Measurements from ENCODE around the gene EXOC3L1.

EXOC3L1 gene

DNA sequence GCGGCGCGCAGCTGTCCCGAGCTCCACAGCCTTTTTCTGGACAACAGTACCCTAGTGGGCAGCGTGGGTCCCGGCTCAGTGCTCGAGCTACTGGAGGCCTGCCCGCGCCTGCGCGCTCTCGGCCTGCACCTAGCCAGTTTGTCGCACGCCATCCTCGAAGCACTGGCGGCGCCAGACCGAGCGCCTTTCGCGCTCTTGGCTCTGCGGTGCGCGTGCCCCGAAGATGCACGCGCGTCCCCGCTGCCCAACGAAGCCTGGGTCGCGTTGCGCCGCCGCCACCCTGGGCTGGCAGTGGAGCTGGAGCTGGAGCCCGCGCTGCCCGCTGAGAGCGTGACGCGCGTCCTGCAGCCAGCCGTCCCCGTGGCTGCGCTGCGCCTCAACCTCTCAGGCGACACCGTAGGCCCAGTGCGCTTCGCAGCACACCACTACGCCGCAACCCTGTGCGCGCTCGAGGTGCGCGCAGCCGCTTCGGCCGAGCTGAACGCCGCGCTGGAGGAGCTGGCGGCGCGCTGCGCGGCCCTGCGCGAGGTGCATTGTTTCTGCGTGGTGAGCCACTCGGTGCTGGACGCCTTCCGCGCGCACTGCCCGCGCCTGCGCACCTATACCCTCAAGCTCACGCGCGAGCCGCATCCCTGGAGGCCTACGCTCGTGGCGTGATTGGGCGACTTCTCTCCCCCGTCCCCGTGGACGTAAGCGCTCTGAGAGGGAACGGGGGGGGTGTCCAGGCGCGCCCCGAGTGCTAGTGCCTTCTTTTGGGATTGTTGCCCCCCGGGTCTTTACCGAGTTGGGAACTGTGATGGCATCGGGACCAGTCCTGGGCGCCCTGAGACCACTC, 26.6 kb downstream of the EXOC3L1 start:
- no peak for DNase-seq

DNA sequence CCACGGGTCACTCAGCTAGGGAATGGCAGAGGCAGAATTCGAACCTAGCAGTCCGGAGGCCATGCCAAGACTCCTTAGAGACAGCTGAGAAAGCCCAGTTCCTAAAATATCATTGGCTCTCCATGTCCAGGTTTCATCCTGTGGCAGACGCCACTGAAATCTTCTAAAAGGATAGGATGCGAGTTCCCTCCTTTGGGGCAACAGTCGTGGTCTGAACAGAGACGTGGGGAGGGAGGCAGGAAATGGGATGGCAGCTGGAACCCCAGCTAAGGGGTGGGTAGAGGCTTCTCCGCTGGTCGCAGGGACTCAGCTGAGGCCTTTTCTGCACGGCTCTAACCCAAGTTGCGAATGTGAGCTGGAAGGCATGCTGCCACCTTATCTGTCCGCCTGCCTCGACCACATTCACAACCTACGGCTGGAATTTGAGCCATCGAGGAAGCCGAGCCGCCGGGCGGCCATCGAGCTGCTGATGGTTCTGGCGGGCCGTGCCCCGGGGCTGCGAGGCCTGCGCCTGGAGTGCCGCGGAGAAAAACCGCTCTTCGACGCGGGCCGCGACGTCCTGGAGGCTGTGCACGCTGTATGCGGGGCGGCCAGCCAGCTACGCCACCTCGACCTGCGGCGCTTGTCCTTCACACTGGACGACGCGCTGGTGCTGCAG, 27.3 kb downstream of the EXOC3L1 start:
- DNase-seq, result no peak

DNA sequence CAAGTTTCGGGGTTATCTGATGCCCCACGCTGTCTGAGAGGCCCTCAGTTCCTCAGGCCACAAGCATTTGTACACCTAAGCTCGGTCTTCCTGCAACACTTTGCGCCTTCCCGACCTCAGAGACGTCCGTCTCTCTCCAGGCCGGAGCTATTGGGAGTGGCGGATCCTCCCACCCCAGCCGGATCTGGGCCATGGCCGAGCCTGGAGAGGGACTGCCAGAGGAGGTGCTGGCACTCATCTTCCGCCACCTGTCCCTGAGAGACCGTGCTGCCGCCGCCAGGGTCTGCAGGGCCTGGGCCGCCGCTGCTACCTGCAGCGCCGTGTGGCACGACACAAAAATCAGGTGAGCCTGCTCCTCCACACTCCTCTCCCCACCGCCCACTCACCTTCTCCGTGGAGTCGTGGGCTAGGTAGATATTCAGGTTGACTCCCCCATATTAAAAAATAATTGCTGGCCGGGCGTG, 28.3 kb downstream of the EXOC3L1 start:
- no peak for DNase-seq

DNA sequence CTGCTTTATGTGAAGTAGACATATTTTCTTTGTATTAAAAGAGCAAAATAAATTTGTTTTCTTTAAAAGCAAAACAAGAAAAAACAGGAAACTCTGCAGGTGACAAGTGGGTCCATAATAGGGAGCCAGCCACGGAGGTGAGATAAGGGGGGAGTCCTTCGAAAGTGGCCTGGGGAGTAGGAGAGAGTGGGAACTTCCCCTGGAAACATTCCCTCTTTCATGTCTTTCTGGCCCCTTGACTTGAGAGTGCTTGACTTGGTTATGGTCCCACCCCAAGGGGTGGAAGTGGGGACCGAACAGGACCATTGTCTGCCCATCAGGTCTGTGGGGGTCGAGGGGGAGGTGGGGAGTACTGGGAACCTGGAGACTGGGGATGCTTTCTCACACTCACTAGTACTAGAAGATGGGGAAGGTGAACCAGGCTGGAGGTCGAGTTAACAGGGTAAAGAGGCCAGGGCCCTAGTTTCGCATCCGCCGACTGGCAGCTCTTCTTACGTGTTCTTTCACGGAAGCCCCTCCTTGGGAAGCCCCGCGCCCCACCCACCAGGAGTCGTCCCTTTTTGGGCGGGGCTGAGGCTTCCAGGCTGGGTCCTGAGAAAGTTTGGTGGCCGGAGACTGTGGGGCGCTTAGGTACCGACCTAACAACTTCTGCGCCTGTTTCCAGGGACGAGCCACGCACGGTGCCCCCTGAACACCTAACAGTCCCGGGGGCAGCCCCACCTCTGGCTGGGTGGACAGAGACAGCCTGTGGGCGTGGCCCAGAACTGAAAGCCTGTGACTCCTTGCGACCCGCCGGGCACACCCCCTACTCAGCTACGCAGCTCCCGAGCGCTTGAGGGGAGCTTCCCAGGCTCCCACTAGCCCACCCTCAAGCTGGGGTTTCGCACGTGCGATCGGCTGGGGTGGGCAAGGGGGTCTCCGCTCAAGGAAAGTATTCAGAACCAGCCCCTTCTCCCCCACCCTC, 31.0 kb downstream of the EXOC3L1 start:
- DNase-seq, result peak; percentile 85 to 87

DNA sequence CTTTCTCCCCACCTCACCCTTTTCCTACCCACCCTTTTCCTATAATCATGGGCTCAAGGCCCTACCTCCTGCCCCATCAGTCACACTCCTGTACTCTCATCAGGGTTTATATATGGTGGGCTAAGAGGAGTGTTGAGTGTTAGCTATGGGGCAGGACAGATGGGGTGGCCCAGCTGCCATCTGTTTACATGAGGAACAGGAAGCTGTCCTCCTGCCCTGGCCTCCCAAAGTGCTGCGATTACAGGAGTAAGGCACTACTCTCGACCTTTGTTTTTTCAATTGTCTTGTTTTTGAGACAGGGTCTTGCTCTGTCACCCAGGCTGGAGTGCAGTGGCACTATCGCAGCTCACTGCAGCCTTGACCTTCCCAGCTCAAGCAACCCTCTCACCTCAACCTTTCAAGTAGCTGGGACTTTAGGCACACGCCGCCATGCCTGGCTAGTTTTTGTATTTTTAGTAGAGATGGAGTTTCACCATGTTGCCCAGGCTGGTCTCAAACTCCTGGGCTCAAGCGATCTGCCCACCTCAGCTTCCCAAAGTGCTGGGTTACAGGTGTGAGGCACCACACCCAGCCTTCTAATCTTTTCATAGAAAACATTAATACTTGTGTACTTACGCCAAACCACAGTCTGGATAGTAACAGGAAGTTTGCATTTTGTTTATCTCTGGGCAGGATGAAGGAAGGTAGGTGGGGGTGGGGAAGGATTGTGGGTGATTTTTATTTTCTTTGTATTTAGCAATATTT, 31.9 kb downstream of the EXOC3L1 start:
- no peak for DNase-seq

DNA sequence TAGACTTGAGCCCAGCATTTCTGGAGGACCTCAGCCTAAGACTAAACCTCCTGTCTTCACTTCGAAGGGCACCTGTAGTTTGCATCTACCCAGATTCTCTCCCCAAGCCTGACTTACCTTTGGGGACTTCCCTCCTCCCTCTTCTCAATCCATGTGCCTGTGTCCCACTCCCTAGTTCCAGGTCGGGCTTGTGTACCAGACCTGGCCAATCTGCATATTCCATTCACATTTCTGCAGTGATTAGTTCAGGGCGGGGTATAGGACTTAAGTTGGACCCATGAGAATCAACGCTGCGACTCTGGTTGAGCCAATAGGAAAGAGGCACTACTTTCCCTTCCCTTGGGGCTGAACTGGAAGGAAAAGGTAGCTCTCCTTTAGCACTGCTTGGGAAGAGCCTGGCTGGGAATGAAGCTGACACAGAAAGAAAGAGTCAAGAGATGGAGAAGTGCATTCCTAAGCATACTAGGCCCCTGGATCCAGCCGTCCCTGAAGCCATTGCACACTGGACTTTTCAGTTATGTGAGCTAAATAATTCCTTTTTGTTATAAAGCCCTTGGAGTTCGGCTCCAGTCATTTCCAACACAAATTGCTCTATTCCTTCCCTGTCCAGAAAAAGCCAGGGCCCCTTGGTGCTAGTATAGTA, 32.7 kb downstream of the EXOC3L1 start:
- no peak for DNase-seq

DNA sequence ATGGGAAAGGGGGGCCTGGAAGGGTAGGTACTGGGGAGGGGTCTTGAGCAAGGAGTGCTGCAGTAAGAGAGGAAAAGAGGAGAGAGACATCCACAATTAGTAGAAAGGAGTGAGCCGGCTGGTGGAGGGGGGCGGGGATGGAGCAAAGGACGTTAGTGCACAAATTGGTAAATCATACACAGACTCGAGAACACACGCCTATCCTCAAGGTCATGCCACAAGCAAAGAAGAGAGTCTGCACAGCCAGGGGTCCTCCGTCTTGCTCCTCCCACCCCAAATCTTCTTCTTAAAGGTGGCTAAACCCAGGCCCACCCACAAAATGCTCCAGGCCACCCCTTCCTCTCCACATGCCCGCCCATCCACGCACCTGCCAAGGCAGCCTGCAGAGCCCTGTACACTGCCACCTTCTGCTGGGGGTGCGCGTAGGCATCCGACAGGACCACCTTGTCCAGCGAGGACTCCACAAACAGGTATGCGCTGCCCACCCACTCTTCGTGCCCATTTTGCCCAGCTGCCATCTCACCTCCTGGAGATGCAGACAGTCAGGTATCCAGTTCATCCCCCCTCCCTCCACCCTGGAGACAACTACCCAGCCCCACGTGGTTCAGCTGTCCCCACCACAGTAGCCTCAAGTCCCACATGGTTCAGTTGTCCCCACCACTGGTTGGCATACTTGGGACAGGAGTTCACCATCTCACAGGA, 33.6 kb downstream of the EXOC3L1 start:
- DNase-seq, result no peak

DNA sequence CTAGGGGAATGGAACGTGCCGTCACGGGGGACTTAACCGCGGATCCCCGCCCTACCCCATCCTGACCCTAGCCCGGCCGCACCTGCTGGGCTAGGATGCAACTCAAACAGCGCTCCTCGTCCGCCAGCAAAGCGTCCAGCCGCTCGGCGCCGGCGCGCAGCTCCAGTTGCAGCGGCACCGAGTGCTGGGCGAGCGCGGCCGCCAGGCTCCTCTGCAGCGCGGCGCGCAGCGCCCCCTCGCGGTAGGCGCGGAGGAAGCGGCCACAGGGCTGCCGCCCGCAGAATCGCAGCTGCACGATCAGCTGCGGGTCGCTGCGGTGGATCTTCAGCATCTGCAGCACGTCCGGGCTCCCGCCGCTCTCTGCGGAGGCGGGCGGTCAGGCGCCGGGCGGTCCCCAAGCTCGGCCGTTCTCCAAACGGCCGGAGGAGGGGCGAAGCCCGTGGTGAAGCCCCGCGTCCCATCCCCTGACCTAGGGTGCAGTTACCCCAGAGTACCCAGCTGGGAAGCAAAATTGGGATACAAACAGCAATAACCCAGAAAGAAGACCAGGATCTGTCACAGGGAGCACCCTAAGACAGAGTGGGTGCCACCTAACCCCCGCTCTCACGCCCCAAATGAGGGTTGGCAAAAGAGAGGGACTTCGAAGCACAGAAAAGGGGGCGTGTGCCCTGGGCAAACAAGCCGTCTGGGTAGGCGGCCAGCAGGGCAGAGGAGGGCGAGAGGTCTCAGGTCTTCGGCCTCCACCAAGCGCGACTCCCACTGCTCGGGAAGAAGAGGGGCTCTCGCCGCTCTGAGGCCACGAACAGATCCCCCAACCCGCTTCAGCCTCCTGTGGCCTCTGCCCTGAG, 34.4 kb downstream of the EXOC3L1 start:
- peak; percentile 74 for DNase-seq

DNA sequence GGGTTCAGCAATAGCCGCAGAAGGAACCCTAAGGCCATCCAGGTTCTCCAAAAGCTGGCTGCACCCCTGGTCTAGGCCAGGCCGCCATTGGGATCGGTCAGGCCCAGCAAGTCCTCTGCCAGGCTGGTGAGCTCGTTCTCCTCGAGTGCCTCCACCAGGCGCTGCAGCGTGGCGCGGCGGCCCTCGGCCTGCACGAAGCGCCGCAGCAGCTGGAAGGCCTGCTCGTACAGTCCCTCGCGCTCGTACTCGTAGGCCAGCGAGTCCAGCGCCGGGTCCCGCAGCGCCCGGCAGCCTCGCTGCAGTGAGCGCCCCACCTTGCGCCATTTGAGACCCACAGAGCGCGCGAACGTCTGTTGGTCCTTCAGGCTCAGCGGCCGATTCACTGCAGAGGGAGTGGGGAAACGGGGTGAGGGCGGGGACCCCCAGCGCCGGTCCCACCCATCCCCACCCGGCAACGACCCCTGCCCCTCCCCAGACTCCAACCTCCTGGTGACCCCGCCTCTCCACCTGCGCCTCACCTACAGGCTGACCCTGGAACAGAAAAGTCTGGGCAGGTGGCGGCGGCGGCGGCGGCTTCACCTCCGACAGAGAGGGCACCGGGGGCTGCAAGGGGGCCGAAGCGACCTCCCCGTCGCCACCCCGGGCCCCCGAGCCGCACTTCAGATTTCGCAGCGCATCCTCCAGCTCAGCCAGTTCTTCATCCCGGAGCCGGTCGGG, 35.2 kb downstream of the EXOC3L1 start:
- no peak for DNase-seq

DNA sequence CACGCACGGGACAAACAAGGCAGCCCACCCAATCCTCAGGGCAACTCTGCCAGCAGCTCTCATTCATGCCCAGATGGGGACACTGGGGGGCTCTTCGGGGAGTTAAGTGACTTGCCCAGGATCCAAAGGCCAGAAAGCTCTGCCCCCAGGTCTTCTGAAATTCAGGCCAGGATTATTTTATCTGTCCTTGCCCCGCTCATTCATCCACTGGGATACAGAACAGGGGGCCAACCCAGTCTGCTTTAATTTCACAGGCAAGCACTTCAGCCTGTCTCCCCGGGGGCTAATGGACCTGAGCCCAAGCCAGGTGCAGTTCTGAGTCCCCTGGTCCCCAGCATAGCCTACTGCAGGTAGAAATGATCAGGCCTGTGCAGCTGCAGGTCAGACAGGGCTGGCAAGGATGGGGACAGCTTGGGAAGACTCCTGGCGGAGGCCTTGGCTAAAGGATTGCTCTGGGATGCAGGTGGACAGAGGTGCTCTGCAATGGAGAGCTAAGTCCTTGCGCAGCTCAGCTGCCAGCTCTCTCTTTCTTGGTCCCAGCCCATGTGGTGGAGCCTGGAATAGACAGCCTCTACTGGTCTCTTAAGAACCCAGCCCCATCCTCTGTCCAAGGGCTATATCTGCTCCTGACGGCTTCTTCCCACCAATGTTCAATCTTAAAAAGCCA, 38.4 kb downstream of the EXOC3L1 start:
- no peak for DNase-seq

DNA sequence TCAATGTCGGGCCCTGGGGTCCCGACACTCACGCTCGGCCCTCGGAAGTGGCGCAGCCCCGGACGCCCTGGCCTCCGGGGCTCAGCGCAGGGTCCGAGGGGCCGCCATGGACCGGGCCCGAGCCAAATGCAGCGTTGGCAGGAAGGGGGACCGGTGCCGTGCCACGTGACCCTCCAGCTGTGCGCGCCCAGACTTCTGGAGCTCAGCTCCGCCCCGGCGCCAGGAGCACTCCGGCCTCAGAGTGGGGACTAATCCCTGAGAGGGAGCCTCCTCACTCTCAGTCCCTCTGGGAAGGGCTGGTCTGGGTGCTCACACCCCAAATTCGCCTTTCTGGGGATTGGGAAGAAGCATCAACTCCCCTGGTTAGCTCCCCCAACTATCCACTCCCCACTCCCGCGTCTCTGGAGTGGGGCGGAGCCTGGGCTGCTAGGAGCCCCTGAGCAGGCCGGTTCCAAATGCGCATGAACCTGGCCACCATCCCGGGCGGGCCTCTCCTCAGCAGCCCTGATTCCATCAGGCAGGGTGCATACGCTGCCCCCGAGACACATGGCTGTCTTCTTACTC, 39.0 kb downstream of the EXOC3L1 start, which contains the start of gene B3GNT9:
Gene B3GNT9, minus strand, starts transcription at position 166 of the 564 bp plus-strand sequence. CDS start 513 bp downstream, outside the sequence.
- peak in 1 of 2 donors; percentile 43 for DNase-seq

DNA sequence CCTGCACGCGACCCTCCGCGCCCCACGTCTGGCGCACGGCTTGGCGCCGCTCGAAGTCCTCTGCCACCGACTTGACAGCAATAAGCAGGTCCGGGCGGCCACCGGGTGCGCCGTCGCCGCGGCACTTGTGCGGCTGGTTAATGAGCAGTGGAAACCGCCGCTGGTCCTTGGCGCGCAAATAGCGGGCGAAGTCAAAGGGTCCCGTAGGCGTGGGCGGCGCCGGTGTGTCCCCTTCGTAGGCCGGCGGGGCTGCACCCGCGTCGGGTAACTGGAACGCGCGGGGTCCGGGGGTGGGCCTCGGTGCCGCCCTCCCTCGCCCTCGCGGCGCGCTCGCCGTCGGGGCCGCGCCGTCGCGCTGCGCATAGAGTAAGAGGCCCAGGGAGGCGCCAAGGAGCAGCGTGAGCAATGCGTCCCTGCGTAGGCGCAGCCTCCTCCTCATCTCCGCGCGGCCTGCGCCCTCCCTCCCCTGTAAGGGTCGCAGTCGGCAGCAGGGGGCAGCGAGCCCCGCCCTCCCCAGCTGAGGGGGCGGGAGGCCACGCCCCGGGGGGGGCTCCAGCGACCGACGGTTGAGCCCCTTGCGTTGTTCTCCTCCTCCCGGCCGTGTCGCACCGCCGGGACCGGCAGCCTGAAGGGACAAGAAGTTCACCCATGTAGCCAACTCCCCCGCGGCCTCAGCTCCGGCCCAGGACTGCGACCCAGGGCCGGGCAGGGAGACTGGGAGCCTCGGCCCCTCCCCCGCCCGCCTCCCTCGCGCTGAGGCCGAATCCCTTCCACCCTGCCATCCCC, 39.7 kb downstream of the EXOC3L1 start:
- peak; percentile 62 to 73 for DNase-seq

DNA sequence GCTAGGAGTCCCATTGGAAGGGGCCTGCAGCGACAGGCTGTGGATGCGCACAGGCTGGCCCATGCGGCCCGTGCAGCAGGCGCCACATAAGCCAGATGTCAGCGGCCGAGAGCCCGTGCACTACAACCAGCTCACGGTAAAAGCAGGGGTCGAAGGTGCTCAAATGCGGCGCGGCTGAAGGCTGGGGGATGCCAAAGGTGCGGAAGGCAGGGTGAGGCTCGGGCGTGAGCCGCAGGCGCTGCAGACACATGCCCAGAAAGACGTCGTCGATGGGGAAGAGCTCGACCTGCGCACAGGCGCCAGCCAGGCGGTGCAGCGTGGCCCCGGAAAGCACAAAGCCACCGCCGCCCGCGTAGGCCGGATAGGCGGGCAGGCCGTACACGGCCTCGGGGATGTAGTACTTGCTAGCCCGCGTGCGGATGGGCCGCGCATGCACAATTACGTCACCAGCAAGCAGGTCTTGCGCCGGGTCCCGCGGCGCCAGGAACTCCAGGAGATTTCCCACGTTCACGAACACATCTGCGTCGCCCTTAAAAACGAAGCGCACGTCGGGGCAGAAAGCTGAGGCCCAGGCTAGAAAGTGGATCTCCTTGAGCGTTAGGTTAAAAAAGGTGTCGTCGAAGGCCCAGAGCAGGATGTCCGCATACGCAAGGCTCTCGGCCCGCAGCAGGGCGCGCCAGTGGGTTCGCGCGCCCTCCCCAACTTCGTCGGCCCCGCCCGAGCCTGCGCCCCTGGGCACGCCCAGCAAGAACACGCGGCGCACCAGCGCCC, 40.5 kb downstream of the EXOC3L1 start:
- no peak for DNase-seq

DNA sequence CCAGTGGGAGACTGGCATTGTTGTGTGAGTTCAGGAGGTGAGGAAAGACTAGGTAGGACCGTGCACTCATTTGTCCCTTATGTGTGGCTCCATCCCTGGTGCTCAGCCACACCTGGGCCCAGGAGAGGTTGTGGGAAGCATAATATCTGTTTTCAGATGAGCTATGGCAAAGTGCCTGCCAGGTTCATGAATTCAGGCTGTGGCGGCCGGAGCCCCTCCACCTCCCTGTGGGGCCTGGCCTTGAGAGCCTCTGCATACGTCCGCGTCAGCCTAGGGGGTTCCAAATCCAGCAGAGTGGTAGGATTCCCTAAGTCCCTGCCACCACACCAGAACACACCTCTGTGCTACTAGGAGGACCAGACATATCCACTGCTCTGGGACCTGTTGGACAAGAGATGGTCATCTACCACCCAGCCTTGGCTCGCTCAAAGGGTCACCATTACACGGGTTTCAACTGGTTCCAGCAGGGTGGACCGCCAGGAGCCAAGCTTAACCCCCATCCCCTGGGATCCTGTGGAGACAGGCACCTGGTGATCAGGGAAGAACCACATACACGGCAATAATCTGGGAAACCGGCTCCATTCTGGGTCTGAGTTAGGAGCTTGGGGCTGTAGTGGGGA, 41.2 kb downstream of the EXOC3L1 start:
- no peak for DNase-seq

DNA sequence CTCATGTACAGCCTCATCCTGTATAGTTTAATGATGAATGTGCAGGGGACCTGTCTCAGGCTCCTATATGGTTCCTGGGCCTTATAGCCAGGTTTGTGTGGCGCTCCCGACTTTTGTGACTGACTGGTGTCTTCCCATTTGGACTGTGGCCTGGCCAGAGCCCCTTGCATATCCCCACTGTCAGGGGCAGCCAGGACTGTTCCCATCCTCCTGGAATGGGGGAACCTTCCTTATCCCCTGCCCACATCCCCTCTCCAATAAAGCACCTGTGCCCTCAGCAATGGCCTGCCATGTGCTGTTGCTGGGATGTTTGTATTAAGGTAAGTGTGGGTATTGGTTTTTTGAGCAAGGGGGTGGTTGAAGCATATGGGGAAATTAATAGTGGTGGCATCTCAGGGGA, 41.7 kb downstream of the EXOC3L1 start:
- no peak for DNase-seq

DNA sequence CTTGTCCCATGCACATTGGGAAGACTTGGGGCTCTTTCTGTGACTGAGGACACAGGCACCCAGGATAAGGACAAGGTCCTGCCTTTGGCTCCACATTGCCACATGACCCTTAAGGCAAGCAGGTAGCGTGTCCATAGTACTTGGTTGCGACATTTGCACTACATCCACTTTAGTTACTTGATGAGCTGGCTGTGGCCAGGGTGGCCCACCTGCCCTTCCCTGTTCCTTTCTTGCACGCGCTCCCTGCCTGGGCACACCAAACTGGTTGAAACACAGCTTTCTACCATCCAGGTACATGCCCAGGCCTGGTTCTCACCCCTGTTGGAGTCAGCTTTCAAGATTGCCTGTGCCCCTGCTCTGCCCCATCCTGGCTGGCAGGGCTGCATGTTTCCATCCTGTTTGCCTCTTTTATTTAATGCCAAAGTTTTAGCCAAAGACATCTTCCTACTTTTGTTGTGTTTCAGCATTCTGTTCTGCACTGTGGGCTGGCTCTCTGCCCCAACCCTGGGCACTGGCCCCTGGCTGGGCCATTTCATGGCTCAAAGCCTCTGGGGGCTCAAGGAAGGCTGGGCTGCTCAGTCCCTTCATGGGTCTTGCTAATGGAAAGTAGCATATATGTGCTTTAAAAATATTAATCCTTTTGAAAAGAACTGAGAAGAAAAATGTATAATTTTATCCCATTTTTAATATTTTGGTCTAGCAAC, 42.3 kb downstream of the EXOC3L1 start:
- DNase-seq, result no peak

Measured in activated CD4-positive, alpha-beta T cell treated with anti-CD3 and anti-CD28 coated beads for 4 hours (primary cell).